Caco-2 (cell line): Measurements from ENCODE around the gene SLC34A2. TPM values are rescaled to one million over a fixed set of nuclear protein-coding genes. Genes with fewer than 3 reads are reported as not detected.

Experiments used
- BruUV-seq: library from RNA; stranded (reverse); fragments of 400-500 nt; replicated peaks from 2 replicates; lab custom pipeline; 2021; lab: Mats Ljungman, UMichigan
- CTCF ChIA-PET: fragments of 300-600 bp; sonication (Branson Sonifier 250); formaldehyde crosslinking; loops from one replicate; lab custom pipeline; 2022; ENCODE audit warnings: antibody characterized with exemption; lab: Charles Lee
- POLR2A ChIA-PET: fragments of 300-600 bp; sonication (Branson Sonifier 250); formaldehyde crosslinking; loops from one replicate; lab custom pipeline; 2022; ENCODE audit warnings: antibody characterized with exemption; lab: Charles Lee
- DNase-seq, 2 experiments: peaks; one replicate each; pipeline versions ENCODE4 v3.0.0 to v3.0.0-alpha.2; 2020 to 2022
- H3K27me3 ChIP-seq: replicated peaks from 2 replicates; pipeline ENCODE4 v1.6.0; 2011; ENCODE audit warnings: low read length; ENCODE audit not compliant: control insufficient read depth, insufficient read depth
- H3K36me3 ChIP-seq: 2 replicates; pipeline ENCODE4 v1.5.1; 2011; ENCODE audit warnings: low read length; ENCODE audit not compliant: control insufficient read depth, insufficient read depth
- H3K4me1 ChIP-seq: fragments of 250-450 bp; sonication (Bioruptor Pico); 2 replicates; pipeline ENCODE4 v1.5.1; 2020; ENCODE audit warnings: mild to moderate bottlenecking
- H3K4me3 ChIP-seq: 2 replicates; pipeline ENCODE4 v1.5.1; 2011; ENCODE audit warnings: low read depth, mild to moderate bottlenecking, control low read depth, low read length
- H3K9me3 ChIP-seq: fragments of 250-450 bp; sonication (Bioruptor Pico); 2 replicates; pipeline ENCODE4 v1.5.1; 2020; ENCODE audit warnings: mild to moderate bottlenecking, moderate library complexity
- H3K27ac Mint-ChIP-seq: one replicate; pipeline ENCODE4 v1.8.0; 2022; ENCODE audit warnings: mixed read lengths; ENCODE audit not compliant: unreplicated experiment
- H3K27me3 Mint-ChIP-seq: one replicate; pipeline ENCODE4 v1.8.0; 2022; ENCODE audit warnings: mixed read lengths; ENCODE audit not compliant: insufficient read depth, unreplicated experiment
- H3K36me3 Mint-ChIP-seq: one replicate; pipeline ENCODE4 v1.8.0; 2022; ENCODE audit warnings: mild to moderate bottlenecking, mixed read lengths; ENCODE audit not compliant: insufficient read depth, unreplicated experiment
- H3K4me1 Mint-ChIP-seq: one replicate; pipeline ENCODE4 v1.8.0; 2022; ENCODE audit warnings: low read depth, mixed read lengths; ENCODE audit not compliant: unreplicated experiment
- H3K4me3 Mint-ChIP-seq: one replicate; pipeline ENCODE4 v1.8.0; 2022; ENCODE audit warnings: mild to moderate bottlenecking, moderate library complexity, mixed read lengths; ENCODE audit not compliant: unreplicated experiment
- H3K9me3 Mint-ChIP-seq: one replicate; pipeline ENCODE4 v1.8.0; 2022; ENCODE audit warnings: mixed read lengths; ENCODE audit not compliant: unreplicated experiment
- intact Hi-C: fragments of 100-400 bp; cut with micrococcal nuclease; formaldehyde crosslinking; loops from one replicate; pipeline ENCODE4 v1.10.0; 2022; ENCODE audit not compliant: unreplicated experiment
- total RNA-seq: library from RNA; stranded (reverse); gene quantifications from 2 replicates; pipeline ENCODE4 v1.2.3, GENCODE V29; 2022
- TF ChIP-seq, protein P1 (sequence below), 2 experiments: fragments of 200-600 bp in 1 of 2; IDR thresholded peaks; 1 replicate in 1 of 2; 2 replicates in 1 of 2; pipeline versions ENCODE4 v1.5.1 to v1.8.0; 2011 to 2022; ENCODE audit warnings: antibody characterized with exemption in 1 of 2, control low read depth in 1 of 2, inconsistent platforms in 1 of 2, low read depth in 1 of 2, low read length in 1 of 2, mild to moderate bottlenecking in 1 of 2, moderate library complexity in 1 of 2; ENCODE audit not compliant: insufficient read depth in 1 of 2, severe bottlenecking in 1 of 2, unreplicated experiment in 1 of 2

The SLC34A2 gene
- total RNA-seq, 1 experiment from 2014 or later, result 19.9 TPM

- Histone ChIP-seq H3K4me3 (no peak overlapping the region), H3K27me3 (no peaks in the 10 kb centered on the region), H3K36me3 (no peaks in the 10 kb centered on the region), H3K9me3 (no peaks in the 10 kb centered on the region), H3K4me1 (no peaks in the 10 kb centered on the region)
- H3K36me3 Mint-ChIP-seq, result no peaks in the 10 kb centered on the region
- no peak for DNase-seq
- ChIA-PET POLR2A (no interaction called here), CTCF (no interaction called here)
- no peaks in the 10 kb centered on the region for H3K9me3 Mint-ChIP-seq
- H3K27ac Mint-ChIP-seq, result no peak overlapping the region
- no peak overlapping the region for H3K4me3 Mint-ChIP-seq
- intact Hi-C loops, result no loop called here
- BruUV-seq, result no TSS peak
- H3K4me1 Mint-ChIP-seq, result peaks cover 8% of the 10 kb centered on the region
- TF ChIP-seq, protein P1, sequence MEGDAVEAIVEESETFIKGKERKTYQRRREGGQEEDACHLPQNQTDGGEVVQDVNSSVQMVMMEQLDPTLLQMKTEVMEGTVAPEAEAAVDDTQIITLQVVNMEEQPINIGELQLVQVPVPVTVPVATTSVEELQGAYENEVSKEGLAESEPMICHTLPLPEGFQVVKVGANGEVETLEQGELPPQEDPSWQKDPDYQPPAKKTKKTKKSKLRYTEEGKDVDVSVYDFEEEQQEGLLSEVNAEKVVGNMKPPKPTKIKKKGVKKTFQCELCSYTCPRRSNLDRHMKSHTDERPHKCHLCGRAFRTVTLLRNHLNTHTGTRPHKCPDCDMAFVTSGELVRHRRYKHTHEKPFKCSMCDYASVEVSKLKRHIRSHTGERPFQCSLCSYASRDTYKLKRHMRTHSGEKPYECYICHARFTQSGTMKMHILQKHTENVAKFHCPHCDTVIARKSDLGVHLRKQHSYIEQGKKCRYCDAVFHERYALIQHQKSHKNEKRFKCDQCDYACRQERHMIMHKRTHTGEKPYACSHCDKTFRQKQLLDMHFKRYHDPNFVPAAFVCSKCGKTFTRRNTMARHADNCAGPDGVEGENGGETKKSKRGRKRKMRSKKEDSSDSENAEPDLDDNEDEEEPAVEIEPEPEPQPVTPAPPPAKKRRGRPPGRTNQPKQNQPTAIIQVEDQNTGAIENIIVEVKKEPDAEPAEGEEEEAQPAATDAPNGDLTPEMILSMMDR (IDR thresholded peaks at IDR 0.05; ENCODE audit: insufficient read depth in 1 of 2, low read depth in 1 of 2, low read length in 1 of 2, severe bottlenecking in 1 of 2, unreplicated experiment in 1 of 2), result no peak
- no peaks in the 10 kb centered on the region for H3K27me3 Mint-ChIP-seq
These were observed 17.9 kb upstream of the SLC34A2 start for GRCh38 chr4:25637581-25638220.

GRCh38 chr4:25638221-25638601 is 17.4 kb upstream of the SLC34A2 start:
- Mint-ChIP-seq H3K36me3 (no peaks in the 10 kb centered on the region), H3K9me3 (no peaks in the 10 kb centered on the region), H3K4me3 (no peak overlapping the region), H3K27me3 (no peaks in the 10 kb centered on the region), H3K4me1 (peaks cover 8% of the 10 kb centered on the region), H3K27ac (no peak overlapping the region)
- H3K4me1 ChIP-seq, result no peaks in the 10 kb centered on the region
- H3K4me3 ChIP-seq, result no peak overlapping the region
- no TSS peak for BruUV-seq
- no peak for DNase-seq
- POLR2A ChIA-PET, result no interaction called here
- no peaks in the 10 kb centered on the region for H3K9me3 ChIP-seq
- CTCF ChIA-PET, result no interaction called here
- intact Hi-C loops, result no loop called here
- TF ChIP-seq, protein P1 (IDR thresholded peaks at IDR 0.05; ENCODE audit: insufficient read depth in 1 of 2, low read depth in 1 of 2, low read length in 1 of 2, severe bottlenecking in 1 of 2, unreplicated experiment in 1 of 2), result no peak
- H3K27me3 ChIP-seq, result no peaks in the 10 kb centered on the region
- H3K36me3 ChIP-seq, result no peaks in the 10 kb centered on the region

DNA sequence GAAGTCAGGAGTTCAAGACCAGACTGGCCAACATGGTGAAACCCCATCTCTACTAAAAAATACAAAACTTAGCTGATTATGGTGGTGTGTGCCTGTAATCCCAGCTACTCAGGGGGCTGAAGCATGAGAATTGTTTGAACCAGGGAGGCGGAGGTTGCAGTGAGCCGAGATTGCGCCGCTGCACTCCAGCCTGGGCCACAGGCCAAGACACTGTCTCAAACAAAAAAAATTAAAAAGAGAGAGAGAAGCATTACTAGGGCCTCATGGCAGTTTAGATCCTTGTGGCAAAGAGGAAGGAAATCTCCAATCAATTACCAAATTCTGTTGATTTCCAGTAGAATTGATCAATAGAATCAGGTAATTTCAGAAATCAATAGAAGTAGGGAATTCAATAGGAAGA is 16.8 kb upstream of the SLC34A2 start:
- H3K27me3 ChIP-seq, result no peaks in the 10 kb centered on the region
- CTCF ChIA-PET, result no interaction called here
- no peak for DNase-seq
- intact Hi-C loops, result no loop called here
- BruUV-seq, result no TSS peak
- TF ChIP-seq, protein P1 (IDR thresholded peaks at IDR 0.05; ENCODE audit: insufficient read depth in 1 of 2, low read depth in 1 of 2, low read length in 1 of 2, severe bottlenecking in 1 of 2, unreplicated experiment in 1 of 2), result no peak
- H3K4me3 Mint-ChIP-seq, result no peak overlapping the region
- no peak overlapping the region for H3K4me3 ChIP-seq
- H3K9me3 Mint-ChIP-seq, result no peaks in the 10 kb centered on the region
- H3K4me1 ChIP-seq, result no peaks in the 10 kb centered on the region
- no peaks in the 10 kb centered on the region for H3K36me3 ChIP-seq
- no peaks in the 10 kb centered on the region for H3K27me3 Mint-ChIP-seq
- H3K4me1 Mint-ChIP-seq, result peaks cover 8% of the 10 kb centered on the region
- no peak overlapping the region for H3K27ac Mint-ChIP-seq
- no peaks in the 10 kb centered on the region for H3K9me3 ChIP-seq
- no peaks in the 10 kb centered on the region for H3K36me3 Mint-ChIP-seq
- POLR2A ChIA-PET, result no interaction called here
